Measurements from ENCODE around the gene OSBP2.

Gene OSBP2

DNA sequence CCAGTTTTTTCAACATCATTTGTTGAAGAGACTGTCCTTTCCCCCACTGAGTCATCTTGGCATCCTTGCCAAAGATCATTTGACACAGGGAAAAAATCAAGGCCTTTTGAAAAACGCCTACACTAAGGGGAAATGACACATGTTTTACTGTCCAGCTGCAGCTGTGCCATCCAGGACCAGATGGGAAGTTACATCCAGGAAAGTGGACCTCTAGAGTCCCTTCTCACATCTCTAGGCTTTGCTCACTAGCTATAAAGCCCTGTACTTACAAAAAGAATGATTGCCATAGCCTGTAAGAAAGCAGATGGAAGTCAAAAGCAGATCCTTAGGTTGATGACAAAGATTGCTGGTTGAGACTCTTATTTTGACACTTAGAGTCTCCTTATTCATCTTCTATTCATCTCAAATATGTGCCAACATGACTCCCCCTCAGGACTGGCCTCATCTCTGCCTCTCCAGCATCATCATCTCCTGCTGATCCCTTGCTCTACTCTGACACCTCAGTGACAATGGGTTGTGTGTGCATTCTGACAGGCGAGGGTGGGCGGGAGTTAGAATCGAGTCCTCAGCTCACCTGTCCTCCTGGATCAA is 22.8 kb downstream of the OSBP2 start:
- Histone ChIP-seq H3K9me3 (ENCODE audit: control insufficient read depth, low read length) (no peaks in the 10 kb centered on the region), H2AK5ac (ENCODE audit: low read length, severe bottlenecking) (no peak overlapping the region), H3K27me3 (ENCODE audit: control insufficient read depth in 1 of 2, insufficient read depth in 1 of 2, low read length in 2 of 2) (no peaks in the 10 kb centered on the region), H3K4ac (ENCODE audit: low read depth in 1 of 2, low read length in 2 of 2) (no peak overlapping the region), H2BK15ac (ENCODE audit: low read depth, poor library complexity, severe bottlenecking) (no peak overlapping the region), H4K8ac (ENCODE audit: low read length) (no peak overlapping the region), H2BK5ac (ENCODE audit: low read depth, low read length, poor library complexity, severe bottlenecking) (no peak overlapping the region), H3K14ac (ENCODE audit: low read length in 2 of 2) (peak overlapping the region in 1 of 2 experiments; percentile 83), H4K91ac (ENCODE audit: low read length) (no peak overlapping the region), H3K79me1 (replicated peaks; ENCODE audit: low read length, poor library complexity, severe bottlenecking) (no peaks in the 10 kb centered on the region), H3K23ac (ENCODE audit: low read length in 2 of 2) (no peak overlapping the region), H2AFZ (ENCODE audit: low read depth, low read length) (no peak overlapping the region), H3K4me3 (ENCODE audit: insufficient read depth in 1 of 2, low read depth in 1 of 2, low read length in 2 of 2) (no peak overlapping the region), H3K36me3 (ENCODE audit: control insufficient read depth in 1 of 2, insufficient read depth in 2 of 2, low read depth in 1 of 2, low read length in 2 of 2) (no peaks in the 10 kb centered on the region), H3K27ac (ENCODE audit: low read length, poor library complexity, severe bottlenecking) (no peak overlapping the region), H2BK120ac (ENCODE audit: low read depth, low read length) (no peak overlapping the region), H3K18ac (ENCODE audit: low read depth in 1 of 2, low read length in 2 of 2) (no peak overlapping the region), H3K4me2 (ENCODE audit: low read length, poor library complexity, severe bottlenecking) (no peak overlapping the region), H3K9ac (ENCODE audit: low read length) (peak overlapping the region; percentile 19), H2BK12ac (ENCODE audit: low read length in 2 of 2) (no peak overlapping the region), H3K4me1 (ENCODE audit: control insufficient read depth, insufficient read depth, low read depth, low read length) (peaks cover 4% of the 10 kb centered on the region)
- peak; percentile 41 for DNase-seq
- 67% methylated on average over 4 of the region's 4 CpGs for WGBS

DNA sequence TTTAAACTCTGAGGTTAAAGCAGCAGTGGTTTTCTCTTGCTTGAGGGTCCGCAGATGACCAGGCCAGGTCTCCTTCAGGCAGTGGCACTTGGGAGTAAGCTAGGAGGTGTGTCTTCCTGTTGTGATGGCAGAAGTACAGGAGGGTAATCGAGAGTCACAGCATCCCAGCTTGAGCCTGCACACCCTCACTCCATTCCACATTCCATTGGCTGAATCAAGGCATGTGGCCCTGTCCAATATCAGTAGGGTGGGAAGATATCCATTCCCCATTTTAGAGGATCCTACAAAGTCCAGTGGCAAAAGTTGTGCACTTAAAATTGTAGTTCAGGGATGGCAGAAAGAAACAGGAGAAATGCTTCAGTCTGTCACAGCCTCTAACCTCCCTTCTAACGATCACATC is 23.3 kb downstream of the OSBP2 start:
- no peak for DNase-seq
- Histone ChIP-seq H3K18ac (ENCODE audit: low read depth in 1 of 2, low read length in 2 of 2) (no peak overlapping the region), H2BK12ac (ENCODE audit: low read length in 2 of 2) (no peak overlapping the region), H3K27me3 (ENCODE audit: control insufficient read depth in 1 of 2, insufficient read depth in 1 of 2, low read length in 2 of 2) (no peaks in the 10 kb centered on the region), H3K4me2 (ENCODE audit: low read length, poor library complexity, severe bottlenecking) (no peak overlapping the region), H2AK5ac (ENCODE audit: low read length, severe bottlenecking) (no peak overlapping the region), H2BK120ac (ENCODE audit: low read depth, low read length) (no peak overlapping the region), H3K27ac (ENCODE audit: low read length, poor library complexity, severe bottlenecking) (no peak overlapping the region), H3K4me1 (ENCODE audit: control insufficient read depth, insufficient read depth, low read depth, low read length) (peaks cover 4% of the 10 kb centered on the region), H4K91ac (ENCODE audit: low read length) (no peak overlapping the region), H3K4me3 (ENCODE audit: insufficient read depth in 1 of 2, low read depth in 1 of 2, low read length in 2 of 2) (no peak overlapping the region), H3K9me3 (ENCODE audit: control insufficient read depth, low read length) (no peaks in the 10 kb centered on the region), H3K79me1 (replicated peaks; ENCODE audit: low read length, poor library complexity, severe bottlenecking) (no peaks in the 10 kb centered on the region), H3K14ac (ENCODE audit: low read length in 2 of 2) (peak overlapping the region in 1 of 2 experiments; percentile 83), H4K8ac (ENCODE audit: low read length) (no peak overlapping the region), H3K4ac (ENCODE audit: low read depth in 1 of 2, low read length in 2 of 2) (no peak overlapping the region), H2BK15ac (ENCODE audit: low read depth, poor library complexity, severe bottlenecking) (no peak overlapping the region), H2AFZ (ENCODE audit: low read depth, low read length) (no peak overlapping the region), H3K23ac (ENCODE audit: low read length in 2 of 2) (no peak overlapping the region), H3K36me3 (ENCODE audit: control insufficient read depth in 1 of 2, insufficient read depth in 2 of 2, low read depth in 1 of 2, low read length in 2 of 2) (no peaks in the 10 kb centered on the region), H2BK5ac (ENCODE audit: low read depth, low read length, poor library complexity, severe bottlenecking) (no peak overlapping the region), H3K9ac (ENCODE audit: low read length) (peak overlapping the region; percentile 7)
- WGBS, result 83% methylated on average over 1 of the region's 3 CpGs

GRCh38 chr22:30718491-30718890 is 23.8 kb downstream of the OSBP2 start:
- no peak overlapping the region for H2BK12ac ChIP-seq (ENCODE audit: low read length in 2 of 2)
- no peak overlapping the region for H2BK15ac ChIP-seq (ENCODE audit: low read depth, poor library complexity, severe bottlenecking)
- no peak overlapping the region for H2AK5ac ChIP-seq (ENCODE audit: low read length, severe bottlenecking)
- no peak overlapping the region for H3K18ac ChIP-seq (ENCODE audit: low read depth in 1 of 2, low read length in 2 of 2)
- no peaks in the 10 kb centered on the region for H3K9me3 ChIP-seq (ENCODE audit: control insufficient read depth, low read length)
- no peak for DNase-seq
- no peaks in the 10 kb centered on the region for H3K27me3 ChIP-seq (ENCODE audit: control insufficient read depth in 1 of 2, insufficient read depth in 1 of 2, low read length in 2 of 2)
- no peak overlapping the region for H3K4me2 ChIP-seq (ENCODE audit: low read length, poor library complexity, severe bottlenecking)
- H3K79me1 ChIP-seq (replicated peaks; ENCODE audit: low read length, poor library complexity, severe bottlenecking), result no peaks in the 10 kb centered on the region
- no peak overlapping the region for H4K8ac ChIP-seq (ENCODE audit: low read length)
- no peak overlapping the region for H2BK120ac ChIP-seq (ENCODE audit: low read depth, low read length)
- H2AFZ ChIP-seq (ENCODE audit: low read depth, low read length), result no peak overlapping the region
- no peak overlapping the region for H3K4ac ChIP-seq (ENCODE audit: low read depth in 1 of 2, low read length in 2 of 2)
- H3K4me3 ChIP-seq (ENCODE audit: insufficient read depth in 1 of 2, low read depth in 1 of 2, low read length in 2 of 2), result no peak overlapping the region
- H4K91ac ChIP-seq (ENCODE audit: low read length), result no peak overlapping the region
- WGBS, result 93% methylated on average over 4 of the region's 4 CpGs
- no peaks in the 10 kb centered on the region for H3K36me3 ChIP-seq (ENCODE audit: control insufficient read depth in 1 of 2, insufficient read depth in 2 of 2, low read depth in 1 of 2, low read length in 2 of 2)
- peaks cover 4% of the 10 kb centered on the region for H3K4me1 ChIP-seq (ENCODE audit: control insufficient read depth, insufficient read depth, low read depth, low read length)
- no peak overlapping the region for H3K23ac ChIP-seq (ENCODE audit: low read length in 2 of 2)
- no peak overlapping the region for H2BK5ac ChIP-seq (ENCODE audit: low read depth, low read length, poor library complexity, severe bottlenecking)
- no peak overlapping the region for H3K9ac ChIP-seq (ENCODE audit: low read length)
- H3K27ac ChIP-seq (ENCODE audit: low read length, poor library complexity, severe bottlenecking), result no peak overlapping the region
- H3K14ac ChIP-seq (ENCODE audit: low read length in 2 of 2), result no peak overlapping the region

DNA sequence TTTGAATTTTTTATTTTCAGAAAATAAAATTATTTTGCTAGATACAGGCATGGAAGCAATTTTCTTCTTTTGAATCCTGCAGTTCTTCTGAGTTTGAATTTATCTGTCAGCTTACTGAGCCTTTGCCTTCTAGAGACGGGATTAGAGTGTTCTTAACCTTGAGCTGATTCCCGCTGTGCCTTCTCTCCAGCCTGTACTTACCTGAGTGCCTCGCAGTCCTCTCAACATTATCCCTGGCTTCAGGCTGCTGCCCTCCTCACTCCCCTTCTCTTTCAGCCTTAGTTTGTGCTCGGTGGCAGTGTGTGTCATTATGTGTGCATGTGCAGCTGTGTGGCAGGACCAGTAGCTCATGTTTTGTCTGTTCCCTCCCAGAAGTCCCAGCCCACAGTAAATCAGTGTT is 24.3 kb downstream of the OSBP2 start:
- Histone ChIP-seq H3K9me3 (ENCODE audit: control insufficient read depth, low read length) (no peaks in the 10 kb centered on the region), H2BK12ac (ENCODE audit: low read length in 2 of 2) (no peak overlapping the region), H3K27me3 (ENCODE audit: control insufficient read depth in 1 of 2, insufficient read depth in 1 of 2, low read length in 2 of 2) (no peaks in the 10 kb centered on the region), H3K18ac (ENCODE audit: low read depth in 1 of 2, low read length in 2 of 2) (no peak overlapping the region), H3K79me1 (replicated peaks; ENCODE audit: low read length, poor library complexity, severe bottlenecking) (no peaks in the 10 kb centered on the region), H3K27ac (ENCODE audit: low read length, poor library complexity, severe bottlenecking) (no peak overlapping the region), H3K14ac (ENCODE audit: low read length in 2 of 2) (no peak overlapping the region), H2AFZ (ENCODE audit: low read depth, low read length) (no peak overlapping the region), H2BK120ac (ENCODE audit: low read depth, low read length) (no peak overlapping the region), H2BK15ac (ENCODE audit: low read depth, poor library complexity, severe bottlenecking) (no peak overlapping the region), H3K4me3 (ENCODE audit: insufficient read depth in 1 of 2, low read depth in 1 of 2, low read length in 2 of 2) (no peak overlapping the region), H3K36me3 (ENCODE audit: control insufficient read depth in 1 of 2, insufficient read depth in 2 of 2, low read depth in 1 of 2, low read length in 2 of 2) (no peaks in the 10 kb centered on the region), H2AK5ac (ENCODE audit: low read length, severe bottlenecking) (no peak overlapping the region), H3K4me1 (ENCODE audit: control insufficient read depth, insufficient read depth, low read depth, low read length) (peaks cover 4% of the 10 kb centered on the region), H2BK5ac (ENCODE audit: low read depth, low read length, poor library complexity, severe bottlenecking) (no peak overlapping the region), H3K4ac (ENCODE audit: low read depth in 1 of 2, low read length in 2 of 2) (no peak overlapping the region), H3K9ac (ENCODE audit: low read length) (no peak overlapping the region), H3K23ac (ENCODE audit: low read length in 2 of 2) (no peak overlapping the region), H4K8ac (ENCODE audit: low read length) (no peak overlapping the region), H3K4me2 (ENCODE audit: low read length, poor library complexity, severe bottlenecking) (no peak overlapping the region), H4K91ac (ENCODE audit: low read length) (no peak overlapping the region)
- 88% methylated on average over 3 of the region's 4 CpGs for WGBS
- no peak for DNase-seq
